Skin of body (tissue), 2 donors: ENCODE measurements around the gene OPCML. TPM values are rescaled to one million over a fixed set of nuclear protein-coding genes. Genes with fewer than 3 reads are reported as not detected.

Source experiments
- DNase-seq: peaks from one replicate; lab custom pipeline; 2025; lab: John Stamatoyannopoulos, UW
- total RNA-seq: library from RNA; depleted of rRNA; stranded (reverse); fragments of >200 nt; gene quantifications from one replicate; pipeline ENCODE4 v1.2.3, GENCODE V29; 2014

The OPCML gene
- total RNA-seq, 1 donor from 2014 or later, result 0.49 TPM

DNA sequence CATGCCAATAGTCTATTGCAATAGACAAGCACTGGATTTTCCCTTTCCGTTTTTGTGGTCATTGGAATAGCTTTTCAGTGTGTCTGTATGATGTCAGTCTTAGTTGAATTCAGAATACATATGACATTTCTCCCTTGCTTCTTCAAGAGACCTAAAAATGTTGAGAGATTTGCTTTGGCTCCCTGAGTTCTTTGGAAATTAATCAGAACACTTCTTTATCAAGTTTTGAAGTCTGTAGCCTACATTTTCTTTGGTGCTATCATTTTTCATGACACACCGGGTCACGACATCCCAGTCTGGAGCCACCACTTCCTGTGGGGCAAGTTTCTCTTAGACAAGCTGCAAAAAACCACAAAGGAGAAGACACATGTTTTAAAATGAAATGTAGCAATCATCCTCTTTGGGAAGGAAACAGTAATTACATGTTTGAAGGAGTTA is 847.1 kb downstream of the OPCML start:
- no peak for DNase-seq

DNA sequence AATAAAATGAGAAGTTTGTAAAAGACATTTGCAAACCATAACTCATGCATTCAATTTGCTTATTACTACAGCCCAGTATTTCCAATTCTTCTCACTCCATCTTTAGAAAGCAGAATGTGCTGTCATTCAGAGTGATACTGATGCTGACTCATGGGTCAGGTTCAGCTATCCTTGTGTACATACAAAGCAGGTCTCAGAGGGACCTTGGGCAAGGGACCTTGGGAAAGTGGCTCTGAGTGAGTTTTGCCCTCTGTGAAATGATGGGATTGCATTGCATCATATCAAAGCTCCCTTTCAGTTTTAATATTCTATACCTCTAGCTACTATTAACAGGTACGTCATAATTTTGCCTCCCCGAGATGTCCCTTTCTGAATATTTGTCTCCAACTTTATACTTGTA is 848.7 kb downstream of the OPCML start:
- DNase-seq, result no peak

DNA sequence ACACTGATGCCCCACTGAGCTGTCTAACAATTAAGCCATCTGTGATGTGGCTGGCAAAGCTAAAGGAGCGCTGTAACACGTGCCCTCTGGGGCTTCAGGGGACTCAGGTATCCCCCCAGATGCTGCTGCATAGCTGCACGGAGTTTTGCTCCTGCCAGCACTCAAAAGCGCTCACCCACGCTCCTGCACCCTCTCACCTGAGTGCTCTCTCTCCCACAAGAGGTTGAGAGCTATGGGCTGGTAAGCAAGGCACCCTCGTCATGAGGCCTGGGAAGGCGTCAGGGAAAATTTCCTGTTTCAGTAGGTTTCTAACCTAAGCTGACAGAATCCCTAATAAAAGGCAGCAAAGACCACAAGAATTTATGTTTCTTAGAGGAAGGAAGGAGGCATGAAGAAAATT is 850.3 kb downstream of the OPCML start:
- DNase-seq, result no peak

DNA sequence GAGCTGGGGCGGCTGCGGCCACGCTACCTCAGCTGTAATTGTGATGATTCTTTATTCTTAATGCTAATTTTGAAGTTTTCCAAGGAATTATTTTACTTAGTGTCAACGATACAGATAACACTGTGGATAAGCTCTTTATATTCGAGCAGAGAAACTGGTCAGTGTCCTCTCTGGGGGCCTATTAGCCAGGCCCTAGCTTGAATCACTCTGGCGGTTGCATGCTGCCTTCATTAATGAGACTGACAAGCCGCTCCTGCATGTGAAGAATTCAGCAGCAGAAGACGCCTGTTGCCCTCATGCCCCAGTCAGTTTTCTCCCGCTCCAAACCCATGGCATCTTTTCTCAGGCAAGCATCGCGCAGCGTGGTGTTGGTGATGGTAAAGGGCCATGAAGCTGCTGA is 851.7 kb downstream of the OPCML start:
- no peak for DNase-seq

DNA sequence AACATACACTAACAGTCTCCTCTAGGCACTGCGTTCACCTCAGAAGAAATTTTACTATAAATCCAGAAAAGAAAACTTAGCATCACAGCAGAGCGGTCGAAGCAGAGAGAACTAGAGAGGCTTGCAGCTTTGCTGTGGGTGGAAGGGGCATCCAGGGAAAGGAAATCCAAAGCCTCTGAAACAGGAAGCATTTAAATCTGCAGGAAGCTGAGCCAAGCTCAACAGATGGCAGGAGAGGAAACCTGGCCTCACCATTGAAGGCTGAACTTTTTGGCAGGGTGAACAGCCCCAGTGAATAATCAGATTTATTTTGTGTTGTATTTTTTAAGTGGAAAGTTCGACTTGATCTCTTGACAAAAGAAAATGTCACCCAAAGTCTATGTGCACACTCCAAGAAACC is 858.1 kb downstream of the OPCML start:
- DNase-seq, result no peak

DNA sequence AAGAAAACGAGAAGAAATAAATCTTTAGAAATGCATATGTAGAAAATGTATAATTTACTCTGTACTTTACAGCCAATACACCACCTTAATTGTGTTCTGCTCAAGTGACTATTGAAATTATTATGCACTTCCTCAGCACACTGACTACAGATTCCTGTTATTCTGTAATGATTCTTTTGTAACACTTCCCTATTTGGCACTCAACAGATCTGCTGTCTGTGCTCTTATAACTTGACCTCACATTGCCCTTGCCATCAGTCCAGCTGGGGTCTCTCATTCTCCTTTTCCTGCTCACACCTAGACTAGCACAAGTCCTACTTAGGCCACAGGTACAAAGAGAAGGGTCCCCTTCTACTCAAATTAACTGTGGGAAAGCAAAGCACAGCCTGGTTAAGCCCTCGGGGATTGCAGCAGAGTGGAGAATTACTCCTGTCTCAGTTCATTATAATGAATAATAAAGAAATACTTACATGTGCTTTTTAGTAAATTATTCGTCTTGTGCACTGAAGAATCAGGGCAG is 860.4 kb downstream of the OPCML start:
- no peak for DNase-seq

DNA sequence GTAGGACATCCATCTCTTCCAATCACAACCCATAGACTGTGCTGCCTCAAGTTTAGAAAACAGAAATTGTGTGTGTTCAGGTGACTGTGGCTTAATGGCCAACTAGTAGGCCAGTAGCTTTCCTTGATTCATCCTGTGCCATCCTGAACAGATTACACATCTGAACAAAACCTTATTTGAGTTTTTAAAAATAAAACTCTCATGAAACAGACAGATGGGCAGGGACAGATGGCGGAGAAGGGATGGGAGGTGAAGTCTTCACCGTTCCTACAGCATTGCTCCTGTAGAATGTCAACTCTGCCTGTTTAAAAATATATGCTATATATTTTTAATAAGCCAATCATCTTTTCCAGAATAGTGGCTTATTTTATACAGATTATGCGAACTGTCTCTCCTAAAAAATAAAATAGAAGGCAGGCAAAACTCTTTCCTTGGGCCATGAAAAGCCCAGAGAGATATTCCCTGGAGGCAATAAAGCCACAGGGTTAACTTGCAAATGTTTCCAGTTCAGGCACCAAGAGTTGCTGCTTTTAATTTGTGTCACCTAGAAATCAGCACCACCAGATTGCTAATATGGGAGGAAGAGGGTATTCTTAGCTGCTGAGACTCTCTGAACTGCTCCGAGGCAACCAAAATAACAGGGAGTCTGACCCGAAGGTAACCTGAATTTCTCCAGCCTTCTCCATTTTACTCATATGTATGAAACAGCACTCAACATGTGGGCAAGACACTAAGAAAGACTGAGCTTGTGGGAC is 861.2 kb downstream of the OPCML start:
- no peak for DNase-seq

DNA sequence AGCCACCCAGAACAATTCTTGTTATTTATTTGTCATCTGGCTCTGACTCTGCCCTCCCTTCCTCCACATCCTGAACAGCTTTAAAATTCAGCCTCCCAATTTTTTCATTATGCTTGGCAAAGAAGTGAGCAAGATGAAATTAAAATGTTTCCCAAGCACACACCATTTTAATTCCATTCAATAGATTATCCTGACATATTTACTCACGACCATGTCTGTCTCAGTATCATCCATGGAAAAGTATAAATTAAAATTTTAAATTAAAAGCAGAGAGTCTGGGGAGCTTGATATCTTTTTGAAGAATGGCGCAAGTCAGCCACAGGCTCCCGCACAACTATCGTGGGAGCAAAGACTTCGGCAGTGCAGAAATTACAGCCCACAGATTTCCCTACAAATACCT is 862.4 kb downstream of the OPCML start:
- no peak for DNase-seq

DNA sequence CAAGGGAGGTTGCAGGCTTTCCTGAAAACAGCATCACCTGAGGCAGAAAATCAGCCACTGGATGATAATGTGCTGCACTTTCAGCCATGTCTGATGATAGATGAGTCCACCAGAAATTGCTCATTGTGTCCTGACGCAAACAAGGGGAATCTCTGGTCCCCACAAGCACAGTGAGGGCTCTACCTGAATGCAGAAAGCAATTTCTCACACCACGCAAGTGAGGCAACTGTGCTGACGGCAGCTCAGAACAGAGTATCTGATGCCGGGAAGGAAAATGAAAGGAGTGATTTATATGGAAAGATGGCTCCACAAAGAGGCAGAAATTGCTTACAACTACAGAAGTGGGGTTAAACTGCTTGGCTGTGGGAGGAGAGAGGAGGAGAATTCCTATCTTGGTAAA is 867.1 kb downstream of the OPCML start:
- no peak for DNase-seq

DNA sequence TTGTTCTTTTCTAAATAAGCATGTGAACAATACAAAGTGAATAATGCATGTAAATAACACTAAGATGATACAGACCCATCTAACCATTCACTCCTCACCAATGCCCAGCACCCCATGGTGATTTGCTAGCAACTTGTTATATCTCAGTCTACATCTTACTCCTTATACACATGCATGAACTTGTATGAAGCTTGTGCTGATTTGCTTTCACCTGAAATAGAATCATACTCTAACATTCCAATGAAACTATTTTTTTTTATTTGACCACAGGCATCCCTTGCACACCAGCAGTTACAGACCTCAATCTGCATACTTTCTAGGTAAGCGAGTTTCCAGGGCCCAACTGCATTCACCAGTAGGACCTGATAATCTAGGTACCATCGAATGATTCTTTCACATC is 873.6 kb downstream of the OPCML start:
- DNase-seq, result no peak

DNA sequence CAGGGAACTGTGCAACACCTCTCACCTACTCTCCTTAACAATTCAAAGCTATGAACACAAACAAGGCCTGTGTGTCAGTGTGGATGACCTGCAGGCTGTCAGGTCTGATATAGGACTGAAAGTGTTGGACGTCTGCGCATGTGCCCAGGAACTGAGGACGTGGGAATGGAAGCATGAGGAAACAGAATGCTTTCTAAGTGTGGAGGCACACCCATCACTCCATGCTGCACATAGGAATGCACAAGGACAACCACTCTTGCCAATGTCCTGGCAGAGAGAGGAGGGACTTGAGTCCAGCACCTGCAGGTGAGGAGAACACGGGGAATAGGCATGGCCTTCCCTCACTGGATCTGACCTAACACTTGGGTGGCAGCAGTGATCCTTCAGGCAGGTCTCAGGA is 874.3 kb downstream of the OPCML start:
- no peak for DNase-seq

DNA sequence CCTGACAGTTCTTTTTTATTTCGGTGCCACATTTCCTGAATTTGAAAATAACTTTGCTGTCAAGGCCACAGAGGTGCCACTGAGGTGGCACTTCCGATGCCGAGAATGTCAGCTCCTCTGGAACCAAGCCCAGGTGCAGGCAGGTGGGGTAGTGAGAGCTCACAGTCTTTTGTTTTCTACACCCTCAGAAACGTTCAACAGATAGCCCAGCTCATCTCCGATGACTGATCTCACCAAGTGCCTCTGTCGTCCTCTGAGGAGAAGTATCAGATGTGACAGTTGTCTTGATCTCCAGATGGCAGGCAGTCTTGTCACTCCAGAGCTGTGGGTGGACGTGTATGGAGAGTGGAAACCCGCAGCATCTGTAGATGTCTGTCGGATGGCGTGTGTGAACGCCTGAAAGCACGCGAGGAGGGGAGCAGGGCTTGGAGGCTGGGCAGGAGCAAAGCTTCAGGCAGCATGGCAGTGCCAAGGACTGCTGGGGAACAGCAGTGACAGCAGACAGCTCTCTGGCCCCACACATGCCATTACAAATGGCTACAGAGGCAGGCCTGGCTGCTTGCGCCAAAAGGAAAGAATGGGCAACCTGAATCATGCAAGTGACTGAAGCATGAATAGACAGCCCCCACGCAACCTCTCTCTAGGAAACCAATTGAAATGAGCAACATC is 877.0 kb downstream of the OPCML start:
- DNase-seq, result no peak

DNA sequence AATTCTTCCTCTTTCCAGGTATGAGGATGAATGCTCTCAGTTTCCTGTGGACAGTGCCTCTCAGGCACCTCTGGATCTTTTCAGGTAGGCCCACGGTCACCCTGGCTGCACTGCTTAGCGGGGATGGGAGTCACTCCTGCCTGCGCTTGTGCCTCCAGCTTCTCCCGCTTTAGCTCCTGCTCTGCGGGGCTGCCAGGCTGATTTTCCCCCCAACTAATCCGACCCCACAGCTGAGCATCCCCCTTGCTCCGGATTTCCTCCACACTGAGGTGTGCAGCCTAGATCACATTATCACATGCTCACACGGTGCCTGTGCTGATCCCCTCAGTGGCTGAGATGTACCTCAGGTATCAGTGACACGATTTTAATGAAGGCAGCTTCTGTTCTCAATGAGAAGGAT is 879.1 kb downstream of the OPCML start:
- DNase-seq, result no peak

DNA sequence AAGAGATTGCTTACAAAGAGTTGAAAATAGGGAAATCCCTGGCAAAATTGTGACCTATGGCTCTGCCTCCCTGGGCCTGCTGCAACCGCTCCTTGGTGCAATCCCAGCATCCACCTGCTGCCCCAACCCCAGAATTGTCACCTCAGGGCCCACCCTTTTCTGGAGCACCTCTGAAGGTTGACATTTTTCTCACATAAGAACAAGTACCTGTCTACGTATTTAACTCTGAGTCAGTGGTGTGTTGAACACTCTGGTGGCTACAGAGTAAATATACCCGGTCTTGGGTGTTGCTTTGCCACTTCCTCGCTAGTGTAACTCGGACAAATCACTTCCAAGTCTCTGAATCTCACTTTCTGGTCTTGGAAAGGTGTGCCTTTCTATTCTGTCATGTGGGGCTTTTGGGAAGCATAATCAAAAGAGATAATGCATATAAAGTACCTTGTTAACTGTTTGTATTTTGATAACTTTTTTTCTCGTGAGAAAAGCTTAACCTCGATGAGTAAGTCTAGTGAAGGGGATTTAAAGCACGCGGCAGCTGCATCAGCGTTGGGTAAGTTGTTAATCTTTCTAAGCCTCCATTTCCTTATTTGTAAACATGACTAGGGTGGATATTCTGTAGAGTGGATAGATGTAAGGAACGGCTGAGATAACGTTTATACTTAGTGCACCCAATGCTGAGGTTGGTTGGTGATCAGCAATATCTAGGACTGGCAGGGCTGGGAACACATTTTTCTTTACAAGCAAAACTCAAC is 881.2 kb downstream of the OPCML start:
- no peak for DNase-seq

DNA sequence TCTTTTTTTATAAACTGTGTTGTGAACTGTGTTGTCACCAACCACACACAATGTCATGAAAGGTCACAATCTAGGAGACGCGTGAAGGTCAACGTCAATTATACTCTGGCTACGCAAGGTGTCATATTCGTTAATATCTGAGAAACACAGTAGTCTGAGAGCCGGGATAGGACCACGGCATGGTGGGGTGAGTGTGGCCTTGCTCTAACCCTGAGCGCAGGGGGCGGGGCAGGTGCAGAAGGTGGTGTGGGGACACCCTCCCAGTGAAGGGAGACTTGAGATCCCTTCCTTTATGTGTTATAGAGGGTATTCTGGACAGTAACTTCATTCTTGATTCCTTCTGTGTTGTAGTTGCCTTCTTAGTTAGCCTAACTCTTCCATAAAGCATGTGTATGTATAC is 883.0 kb downstream of the OPCML start:
- DNase-seq, result no peak

DNA sequence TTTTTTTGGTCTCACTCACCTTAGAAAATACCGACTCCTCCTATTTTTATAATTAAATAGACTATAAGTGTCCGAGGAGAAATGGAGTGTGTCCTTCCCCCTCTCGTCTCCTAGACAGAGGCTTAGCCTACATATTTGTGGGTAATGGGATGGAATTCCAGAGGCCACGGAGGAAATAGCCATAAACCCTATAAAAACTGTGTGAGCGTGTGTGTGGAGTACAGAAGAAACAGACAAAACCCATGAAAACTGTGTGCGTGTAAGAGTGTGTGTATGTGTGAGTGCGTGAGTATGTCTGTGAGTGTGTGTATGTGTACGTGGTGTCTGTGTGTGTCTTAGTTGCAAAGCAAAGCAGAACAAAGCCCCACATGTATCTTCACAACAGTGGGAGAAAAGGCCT is 883.5 kb downstream of the OPCML start:
- DNase-seq, result no peak

DNA sequence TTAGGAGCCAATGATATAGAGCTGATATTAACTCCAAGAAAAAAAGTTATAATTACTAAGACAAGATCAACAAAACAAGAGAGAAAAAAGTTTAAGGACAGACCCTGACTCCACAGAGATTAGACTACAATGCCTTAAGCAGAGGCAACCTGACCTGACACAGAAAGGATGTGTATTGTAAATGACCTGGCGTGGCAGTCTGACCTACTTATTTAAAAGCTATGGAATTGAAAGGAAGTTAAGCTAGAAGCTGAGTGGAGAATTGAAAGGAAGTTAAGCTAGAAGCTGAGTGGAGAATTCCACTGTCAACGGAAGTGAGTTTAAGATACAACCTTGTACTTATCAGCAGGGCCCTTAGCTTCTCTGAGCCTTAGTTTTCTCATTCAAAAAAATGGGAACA is 885.4 kb downstream of the OPCML start:
- no peak for DNase-seq

DNA sequence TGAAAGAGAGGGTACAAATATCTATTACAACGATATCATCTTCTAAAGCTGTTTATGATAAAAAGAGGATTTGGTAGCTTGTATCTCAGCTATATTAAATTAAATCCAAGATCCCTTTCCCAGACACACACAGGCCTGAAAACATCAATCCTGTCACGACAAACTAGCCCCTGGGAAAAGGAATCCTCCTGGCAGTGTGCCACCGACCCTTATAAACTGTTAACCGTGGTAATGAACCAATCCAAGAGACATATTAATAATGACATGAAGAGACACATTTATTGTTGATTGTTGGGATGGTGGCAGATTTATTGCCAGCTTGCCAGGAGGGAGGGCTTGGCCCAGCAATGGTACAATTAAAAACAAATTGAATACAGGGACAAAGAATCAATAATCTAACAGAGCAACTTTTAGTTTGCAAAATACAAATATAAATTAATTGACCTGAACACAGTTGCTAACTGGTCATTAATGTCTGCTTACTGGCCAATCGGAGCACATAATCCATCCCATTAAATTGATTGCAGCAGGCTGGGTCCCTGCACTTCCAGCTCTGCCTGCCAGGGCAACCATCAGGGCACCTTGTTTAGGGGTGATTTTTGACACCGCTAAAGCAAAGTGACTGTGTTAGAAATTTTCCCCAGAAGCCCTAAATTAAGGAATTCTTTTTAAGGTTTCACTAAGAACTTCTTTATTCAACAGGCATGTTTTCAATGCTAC is 887.6 kb downstream of the OPCML start:
- DNase-seq, result no peak

DNA sequence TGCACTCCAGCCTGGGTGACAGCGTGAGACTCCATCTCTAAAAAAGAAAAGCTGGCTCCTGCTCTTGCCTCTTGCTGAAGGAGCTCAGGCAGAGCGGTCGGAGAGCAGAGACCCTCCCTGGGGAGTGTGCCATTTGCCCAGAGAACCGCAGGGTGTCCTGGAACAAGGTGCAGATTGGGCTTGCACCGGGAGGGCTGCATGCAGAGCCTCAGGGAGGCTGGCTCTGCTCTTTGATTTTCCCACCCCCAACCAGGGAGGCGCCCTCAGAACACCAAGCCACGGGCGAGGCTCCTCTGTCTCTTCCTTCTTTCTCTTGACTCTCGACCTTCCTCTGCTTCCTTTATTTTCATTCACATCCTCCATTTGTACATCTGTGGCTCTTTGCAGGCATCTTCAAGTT is 889.1 kb downstream of the OPCML start:
- no peak for DNase-seq

DNA sequence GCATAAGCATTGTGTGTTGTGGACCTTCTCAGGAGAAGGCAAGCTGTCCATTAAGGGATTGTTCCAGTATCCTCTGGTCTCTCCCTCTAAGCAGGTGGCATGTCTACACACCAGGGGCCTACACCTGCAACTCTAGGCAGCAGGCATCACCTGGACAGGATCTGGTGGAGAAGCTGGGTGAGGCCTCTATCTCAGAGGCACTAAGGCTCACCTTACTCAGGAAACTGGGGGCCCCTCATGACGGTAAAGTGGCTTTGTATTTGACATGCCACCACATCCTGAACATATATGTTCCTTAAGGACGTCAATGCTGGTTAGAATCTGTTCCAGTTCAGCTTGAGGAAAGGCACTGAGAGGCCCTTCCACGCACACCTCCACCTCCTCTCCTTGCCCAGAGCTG is 891.3 kb downstream of the OPCML start:
- DNase-seq, result no peak

DNA sequence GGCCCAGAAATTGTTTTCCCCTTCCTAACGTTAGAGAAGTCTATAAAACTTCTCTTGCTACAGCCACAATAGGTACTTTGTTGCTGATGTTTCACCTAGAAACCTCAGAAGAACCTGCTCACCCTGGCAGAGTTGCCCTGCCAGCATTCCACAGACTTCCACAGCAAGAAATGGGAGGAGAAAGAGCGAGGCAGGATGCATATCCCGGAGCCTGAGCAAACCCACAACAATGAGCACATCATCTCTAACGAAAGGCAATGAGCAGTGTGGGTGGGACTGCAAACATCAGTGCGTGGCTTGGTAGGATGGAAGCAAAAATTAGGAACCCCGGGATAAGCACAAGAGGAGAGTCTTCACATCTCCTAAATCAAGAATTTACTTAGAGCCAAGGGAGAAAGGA is 892.3 kb downstream of the OPCML start:
- DNase-seq, result no peak

DNA sequence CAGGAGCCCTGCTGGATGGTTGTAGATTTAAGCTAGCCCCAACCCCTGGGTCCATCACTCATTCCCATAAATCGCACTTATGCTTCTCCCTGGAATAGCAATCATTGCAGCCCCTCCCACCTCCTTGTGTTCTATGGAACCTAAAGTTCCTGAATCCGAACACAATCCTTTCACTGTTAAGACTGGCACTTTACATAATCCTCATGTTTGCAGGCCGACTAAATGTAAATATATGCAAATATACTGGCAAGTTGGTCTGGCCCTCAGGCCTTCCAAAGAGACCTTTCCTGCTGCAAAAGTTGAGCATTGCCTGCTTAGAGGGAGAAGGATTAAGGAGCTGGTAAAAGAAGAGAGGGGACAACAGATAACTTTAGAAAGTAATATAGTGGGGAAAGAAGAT is 892.9 kb downstream of the OPCML start:
- no peak for DNase-seq
